22Rv1 (cell line): ENCODE data around the gene ESR2.

ENCODE experiments used
- H3K27ac ChIP-seq: fragments of 450-650 bp; 2 replicates; pipeline ENCODE4 v1.5.1; 2017
- CTCF ChIP-seq: fragments of 450-650 bp; IDR thresholded peaks from 2 replicates; pipeline ENCODE4 v1.5.1; 2017; ENCODE audit warnings: mild to moderate bottlenecking
- ZFX ChIP-seq: fragments of 450-650 bp; IDR thresholded peaks from 2 replicates; pipeline ENCODE4 v1.6.1; 2017; ENCODE audit warnings: antibody characterized with exemption, borderline replicate concordance

ESR2 gene

GRCh38 chr14:64208981-64209380, 85.2 kb downstream of the ESR2 start:
- TF ChIP-seq ZFX (no peak), CTCF (no peak)
- H3K27ac ChIP-seq: no peak overlapping the region

GRCh38 chr14:64208261-64208660, 85.9 kb downstream of the ESR2 start:
- TF ChIP-seq CTCF (no peak), ZFX (no peak)

GRCh38 chr14:64203366-64204006, 90.7 kb downstream of the ESR2 start:
- TF ChIP-seq ZFX (no peak), CTCF (no peak)
- H3K27ac ChIP-seq: no peak overlapping the region

More at GRCh38 chr14:64208261-64208660, 85.9 kb downstream of the ESR2 start:
- H3K27ac ChIP-seq: no peak overlapping the region

- no peak overlapping the region for H3K27ac ChIP-seq
- no peak for TF ChIP-seq CTCF
- no peak for TF ChIP-seq ZFX
These were observed 91.5 kb downstream of the ESR2 start for GRCh38 chr14:64202716-64203115.

GRCh38 chr14:64201921-64202545, 92.1 kb downstream of the ESR2 start:
- no peak overlapping the region for H3K27ac ChIP-seq
- TF ChIP-seq ZFX (no peak), CTCF (no peak)

GRCh38 chr14:64201296-64201695, 92.9 kb downstream of the ESR2 start:
- TF ChIP-seq CTCF (no peak), ZFX (no peak)
- no peak overlapping the region for H3K27ac ChIP-seq

GRCh38 chr14:64200170-64200569, 94.0 kb downstream of the ESR2 start:
- TF ChIP-seq ZFX: no peak

More at GRCh38 chr14:64200170-64200569, 94.0 kb downstream of the ESR2 start:
- H3K27ac ChIP-seq: no peak overlapping the region
